Liver (tissue), 9 donors: Measurements from ENCODE around the gene CIAPIN1. TPM values are rescaled to one million over a fixed set of nuclear protein-coding genes. Genes with fewer than 3 reads are reported as not detected.

Experiments
- DNase-seq: peaks from one replicate; pipeline ENCODE4 v3.0.0-alpha.2; 2017; ENCODE audit warnings: low spot score
- H3K27ac ChIP-seq, 2 donors: one replicate each; pipeline ENCODE4 v1.7.0; 2013; ENCODE audit warnings: inconsistent platforms in 2 of 2, low read length in 2 of 2, control low read depth in 1 of 2, low read depth in 1 of 2, mild to moderate bottlenecking in 1 of 2
- H3K27me3 ChIP-seq, 4 donors: one replicate each; pipeline versions ENCODE4 v1.6.1 to v1.7.0; 2013; ENCODE audit warnings: low read length in 3 of 4, inconsistent platforms in 1 of 4, mild to moderate bottlenecking in 1 of 4, moderate library complexity in 1 of 4; ENCODE audit not compliant: control insufficient read depth in 4 of 4, insufficient read depth in 4 of 4
- H3K36me3 ChIP-seq, 4 donors: one replicate each; pipeline versions ENCODE4 v1.6.1 to v1.7.0; 2013; ENCODE audit warnings: low read length in 3 of 4, mild to moderate bottlenecking in 3 of 4, low read depth in 1 of 4, moderate library complexity in 1 of 4; ENCODE audit not compliant: control insufficient read depth in 4 of 4, insufficient read depth in 3 of 4
- H3K4me1 ChIP-seq, 4 donors: one replicate each; pipeline versions ENCODE4 v1.6.1 to v1.7.0; 2013; ENCODE audit warnings: low read length in 3 of 4, mild to moderate bottlenecking in 3 of 4, moderate library complexity in 1 of 4; ENCODE audit not compliant: control insufficient read depth in 4 of 4, insufficient read depth in 4 of 4
- H3K4me3 ChIP-seq, 3 donors: one replicate each; pipeline versions ENCODE4 v1.6.1 to v1.7.0; 2013; ENCODE audit warnings: low read length in 3 of 3, control low read depth in 1 of 3, low read depth in 1 of 3, mild to moderate bottlenecking in 1 of 3
- H3K9ac ChIP-seq, 2 donors: one replicate each; pipeline ENCODE4 v1.7.0; 2013; ENCODE audit warnings: low read length in 2 of 2, mild to moderate bottlenecking in 2 of 2, moderate library complexity in 2 of 2, control low read depth in 1 of 2, low read depth in 1 of 2
- H3K9me3 ChIP-seq, 4 donors: one replicate each; pipeline versions ENCODE4 v1.6.1 to v1.7.0; 2013; ENCODE audit warnings: low read length in 3 of 4; ENCODE audit not compliant: control insufficient read depth in 4 of 4
- ATF3 ChIP-seq: IDR thresholded peaks from 2 replicates; pipeline ENCODE4 v1.6.1; 2016; ENCODE audit warnings: antibody characterized with exemption
- EGR1 ChIP-seq, 2 donors: IDR thresholded peaks; 2 replicates each; pipeline ENCODE4 v1.6.1; 2016 to 2018; ENCODE audit warnings: antibody characterized with exemption in 2 of 2, low read depth in 2 of 2
- GABPA ChIP-seq, 2 donors: IDR thresholded peaks in 1 of 2; conservative IDR thresholded peaks in 1 of 2; 2 replicates each; pipeline ENCODE4 v1.6.1; 2016; ENCODE audit warnings: antibody characterized with exemption in 2 of 2, mild to moderate bottlenecking in 1 of 2, moderate library complexity in 1 of 2
- HNF4G ChIP-seq: IDR thresholded peaks from 2 replicates; pipeline ENCODE4 v1.6.1; 2016; ENCODE audit warnings: antibody characterized with exemption
- JUND ChIP-seq, 2 donors: IDR thresholded peaks; 2 replicates each; pipeline ENCODE4 v1.6.1; 2016; ENCODE audit warnings: antibody characterized with exemption in 2 of 2
- MAX ChIP-seq: IDR thresholded peaks from 2 replicates; pipeline ENCODE4 v1.6.1; 2016; ENCODE audit warnings: antibody characterized with exemption
- NR2F2 ChIP-seq: IDR thresholded peaks from 2 replicates; pipeline ENCODE4 v1.6.1; 2016; ENCODE audit warnings: antibody characterized with exemption
- RAD21 ChIP-seq, 2 donors: IDR thresholded peaks; 2 replicates each; pipeline ENCODE4 v1.6.1; 2016; ENCODE audit warnings: antibody characterized with exemption in 2 of 2, mild to moderate bottlenecking in 2 of 2
- RXRA ChIP-seq, 2 donors: IDR thresholded peaks; 2 replicates each; pipeline ENCODE4 v1.6.1; 2017 to 2018; ENCODE audit warnings: antibody characterized with exemption in 2 of 2, mild to moderate bottlenecking in 1 of 2
- SP1 ChIP-seq: IDR thresholded peaks from 2 replicates; pipeline ENCODE4 v1.6.1; 2018; ENCODE audit warnings: antibody characterized with exemption, mild to moderate bottlenecking
- TAF1 ChIP-seq: conservative IDR thresholded peaks from 2 replicates; pipeline ENCODE4 v1.6.1; 2016; ENCODE audit warnings: antibody characterized with exemption, mild to moderate bottlenecking
- YY1 ChIP-seq: IDR thresholded peaks from 2 replicates; pipeline ENCODE4 v1.6.1; 2016; ENCODE audit warnings: antibody characterized with exemption, mild to moderate bottlenecking
- WGBS: extraction: QIAGEN DNeasy Blood & Tissue Kit; methylation state at CpG from one replicate; pipeline ENCODE4 v1.1.7; 2013; 5-methylcytosine and 5-hydroxymethylcytosine counted together
- polyA plus RNA-seq, 2 donors: library from polyadenylated mRNA; stranded (reverse) in 1 of 2; unstranded in 1 of 2; fragments of 200-250 nt in 1 of 2; fragments of >200 nt in 1 of 2; fragmentation: Nextera tagmentation in 1 of 2; extraction: Ambion mirVana in 1 of 2; gene quantifications; one replicate each; pipeline versions ENCODE4 v1.2.1 to v1.2.3, GENCODE V29; 2013 to 2015
- total RNA-seq, 2 donors: library from RNA; depleted of rRNA; stranded (reverse); fragments of >200 nt; gene quantifications; one replicate each; pipeline ENCODE4 v1.2.3, GENCODE V29; 2014
- TF ChIP-seq, protein P1 (sequence below): IDR thresholded peaks from 2 replicates; pipeline ENCODE4 v1.6.1; 2016; ENCODE audit warnings: antibody characterized with exemption, mild to moderate bottlenecking
- TF ChIP-seq, protein P2 (sequence below): fragments of 150-350 bp; IDR thresholded peaks from 2 replicates; pipeline ENCODE4 v1.5.1; 2017; ENCODE audit warnings: improper control_type of control experiment, low read depth, low read length; ENCODE audit not compliant: missing input control
- TF ChIP-seq, protein P3 (sequence below): IDR thresholded peaks from 2 replicates; pipeline ENCODE4 v1.6.1; 2016; ENCODE audit warnings: antibody characterized with exemption
- donor health status: healthy.
- donor health status: healthy.
- donor health status: healthy.
- donor health status: healthy.
- donor health status: healthy.

The CIAPIN1 gene
- total and polyA plus RNA-seq, 4 donors, result 19.5 to 32.7 (median 23.4) TPM

- WGBS, result 96% methylated on average over 2 of the region's 2 CpGs
- Histone ChIP-seq H3K27ac (no peak overlapping the region), H3K9ac (no peak overlapping the region), H3K9me3 (no peaks in the 10 kb centered on the region), H3K4me1 (peaks cover 6 to 55% (median 46%) of the 10 kb centered on the region in 4 donors), H3K36me3 (peaks cover 8 to 50% (median 40%) of the 10 kb centered on the region in 4 donors), H3K27me3 (no peaks in the 10 kb centered on the region), H3K4me3 (no peak overlapping the region)
- TF ChIP-seq EGR1 (IDR thresholded peaks at IDR 0.05; ENCODE audit: low read depth in 2 of 2) (no peak), HNF4G (no peak), JUND (IDR thresholded peaks at IDR 0.05) (no peak), RXRA (IDR thresholded peaks at IDR 0.05) (no peak), MAX (no peak), RAD21 (IDR thresholded peaks at IDR 0.05) (no peak), TAF1 (no peak), ATF3 (no peak), YY1 (no peak), SP1 (no peak)
- TF ChIP-seq, protein P1, sequence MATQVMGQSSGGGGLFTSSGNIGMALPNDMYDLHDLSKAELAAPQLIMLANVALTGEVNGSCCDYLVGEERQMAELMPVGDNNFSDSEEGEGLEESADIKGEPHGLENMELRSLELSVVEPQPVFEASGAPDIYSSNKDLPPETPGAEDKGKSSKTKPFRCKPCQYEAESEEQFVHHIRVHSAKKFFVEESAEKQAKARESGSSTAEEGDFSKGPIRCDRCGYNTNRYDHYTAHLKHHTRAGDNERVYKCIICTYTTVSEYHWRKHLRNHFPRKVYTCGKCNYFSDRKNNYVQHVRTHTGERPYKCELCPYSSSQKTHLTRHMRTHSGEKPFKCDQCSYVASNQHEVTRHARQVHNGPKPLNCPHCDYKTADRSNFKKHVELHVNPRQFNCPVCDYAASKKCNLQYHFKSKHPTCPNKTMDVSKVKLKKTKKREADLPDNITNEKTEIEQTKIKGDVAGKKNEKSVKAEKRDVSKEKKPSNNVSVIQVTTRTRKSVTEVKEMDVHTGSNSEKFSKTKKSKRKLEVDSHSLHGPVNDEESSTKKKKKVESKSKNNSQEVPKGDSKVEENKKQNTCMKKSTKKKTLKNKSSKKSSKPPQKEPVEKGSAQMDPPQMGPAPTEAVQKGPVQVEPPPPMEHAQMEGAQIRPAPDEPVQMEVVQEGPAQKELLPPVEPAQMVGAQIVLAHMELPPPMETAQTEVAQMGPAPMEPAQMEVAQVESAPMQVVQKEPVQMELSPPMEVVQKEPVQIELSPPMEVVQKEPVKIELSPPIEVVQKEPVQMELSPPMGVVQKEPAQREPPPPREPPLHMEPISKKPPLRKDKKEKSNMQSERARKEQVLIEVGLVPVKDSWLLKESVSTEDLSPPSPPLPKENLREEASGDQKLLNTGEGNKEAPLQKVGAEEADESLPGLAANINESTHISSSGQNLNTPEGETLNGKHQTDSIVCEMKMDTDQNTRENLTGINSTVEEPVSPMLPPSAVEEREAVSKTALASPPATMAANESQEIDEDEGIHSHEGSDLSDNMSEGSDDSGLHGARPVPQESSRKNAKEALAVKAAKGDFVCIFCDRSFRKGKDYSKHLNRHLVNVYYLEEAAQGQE, result no peak
- TF ChIP-seq, protein P2, sequence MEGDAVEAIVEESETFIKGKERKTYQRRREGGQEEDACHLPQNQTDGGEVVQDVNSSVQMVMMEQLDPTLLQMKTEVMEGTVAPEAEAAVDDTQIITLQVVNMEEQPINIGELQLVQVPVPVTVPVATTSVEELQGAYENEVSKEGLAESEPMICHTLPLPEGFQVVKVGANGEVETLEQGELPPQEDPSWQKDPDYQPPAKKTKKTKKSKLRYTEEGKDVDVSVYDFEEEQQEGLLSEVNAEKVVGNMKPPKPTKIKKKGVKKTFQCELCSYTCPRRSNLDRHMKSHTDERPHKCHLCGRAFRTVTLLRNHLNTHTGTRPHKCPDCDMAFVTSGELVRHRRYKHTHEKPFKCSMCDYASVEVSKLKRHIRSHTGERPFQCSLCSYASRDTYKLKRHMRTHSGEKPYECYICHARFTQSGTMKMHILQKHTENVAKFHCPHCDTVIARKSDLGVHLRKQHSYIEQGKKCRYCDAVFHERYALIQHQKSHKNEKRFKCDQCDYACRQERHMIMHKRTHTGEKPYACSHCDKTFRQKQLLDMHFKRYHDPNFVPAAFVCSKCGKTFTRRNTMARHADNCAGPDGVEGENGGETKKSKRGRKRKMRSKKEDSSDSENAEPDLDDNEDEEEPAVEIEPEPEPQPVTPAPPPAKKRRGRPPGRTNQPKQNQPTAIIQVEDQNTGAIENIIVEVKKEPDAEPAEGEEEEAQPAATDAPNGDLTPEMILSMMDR, result no peak
- TF ChIP-seq, protein P3, sequence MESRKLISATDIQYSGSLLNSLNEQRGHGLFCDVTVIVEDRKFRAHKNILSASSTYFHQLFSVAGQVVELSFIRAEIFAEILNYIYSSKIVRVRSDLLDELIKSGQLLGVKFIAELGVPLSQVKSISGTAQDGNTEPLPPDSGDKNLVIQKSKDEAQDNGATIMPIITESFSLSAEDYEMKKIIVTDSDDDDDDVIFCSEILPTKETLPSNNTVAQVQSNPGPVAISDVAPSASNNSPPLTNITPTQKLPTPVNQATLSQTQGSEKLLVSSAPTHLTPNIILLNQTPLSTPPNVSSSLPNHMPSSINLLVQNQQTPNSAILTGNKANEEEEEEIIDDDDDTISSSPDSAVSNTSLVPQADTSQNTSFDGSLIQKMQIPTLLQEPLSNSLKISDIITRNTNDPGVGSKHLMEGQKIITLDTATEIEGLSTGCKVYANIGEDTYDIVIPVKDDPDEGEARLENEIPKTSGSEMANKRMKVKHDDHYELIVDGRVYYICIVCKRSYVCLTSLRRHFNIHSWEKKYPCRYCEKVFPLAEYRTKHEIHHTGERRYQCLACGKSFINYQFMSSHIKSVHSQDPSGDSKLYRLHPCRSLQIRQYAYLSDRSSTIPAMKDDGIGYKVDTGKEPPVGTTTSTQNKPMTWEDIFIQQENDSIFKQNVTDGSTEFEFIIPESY, result no peak
- no peak for DNase-seq
Observed at GRCh38 chr16:57468346-57468745, 21.2 kb upstream of the CIAPIN1 start.

- Histone ChIP-seq H3K4me1 (peaks cover 0 to 24% (median 17%) of the 10 kb centered on the region in 4 donors), H3K36me3 (peaks cover 11 to 53% (median 41%) of the 10 kb centered on the region in 4 donors), H3K9me3 (no peaks in the 10 kb centered on the region), H3K27ac (no peak overlapping the region), H3K27me3 (no peaks in the 10 kb centered on the region), H3K4me3 (no peak overlapping the region), H3K9ac (no peak overlapping the region)
- 95% methylated on average over 2 of the region's 2 CpGs for WGBS
- no peak for DNase-seq
- TF ChIP-seq GABPA (IDR thresholded peaks at IDR 0.05 in 1 of 2, conservative IDR thresholded peaks at IDR 0.05 in 1 of 2) (no peak), NR2F2 (no peak), YY1 (no peak), SP1 (no peak), ATF3 (no peak)
- TF ChIP-seq, protein P1, result no peak
- TF ChIP-seq, protein P3, result no peak
Observed at GRCh38 chr16:57464523-57464922, 17.3 kb upstream of the CIAPIN1 start.
